Breast epithelium (tissue), 3 donors: ENCODE data around the gene KCNH1.

Experiments used
- CTCF ChIP-seq, 3 donors: fragments of 450-650 bp; IDR thresholded peaks; one replicate each; pipeline ENCODE4 v1.5.1; 2016 to 2017; ENCODE audit warnings: antibody characterized with exemption in 3 of 3, mild to moderate bottlenecking in 3 of 3, moderate library complexity in 3 of 3
- POLR2A ChIP-seq: fragments of 450-650 bp; IDR thresholded peaks from one replicate; pipeline ENCODE4 v1.6.1; 2016; ENCODE audit warnings: antibody characterized with exemption, mild to moderate bottlenecking, moderate library complexity

DNA sequence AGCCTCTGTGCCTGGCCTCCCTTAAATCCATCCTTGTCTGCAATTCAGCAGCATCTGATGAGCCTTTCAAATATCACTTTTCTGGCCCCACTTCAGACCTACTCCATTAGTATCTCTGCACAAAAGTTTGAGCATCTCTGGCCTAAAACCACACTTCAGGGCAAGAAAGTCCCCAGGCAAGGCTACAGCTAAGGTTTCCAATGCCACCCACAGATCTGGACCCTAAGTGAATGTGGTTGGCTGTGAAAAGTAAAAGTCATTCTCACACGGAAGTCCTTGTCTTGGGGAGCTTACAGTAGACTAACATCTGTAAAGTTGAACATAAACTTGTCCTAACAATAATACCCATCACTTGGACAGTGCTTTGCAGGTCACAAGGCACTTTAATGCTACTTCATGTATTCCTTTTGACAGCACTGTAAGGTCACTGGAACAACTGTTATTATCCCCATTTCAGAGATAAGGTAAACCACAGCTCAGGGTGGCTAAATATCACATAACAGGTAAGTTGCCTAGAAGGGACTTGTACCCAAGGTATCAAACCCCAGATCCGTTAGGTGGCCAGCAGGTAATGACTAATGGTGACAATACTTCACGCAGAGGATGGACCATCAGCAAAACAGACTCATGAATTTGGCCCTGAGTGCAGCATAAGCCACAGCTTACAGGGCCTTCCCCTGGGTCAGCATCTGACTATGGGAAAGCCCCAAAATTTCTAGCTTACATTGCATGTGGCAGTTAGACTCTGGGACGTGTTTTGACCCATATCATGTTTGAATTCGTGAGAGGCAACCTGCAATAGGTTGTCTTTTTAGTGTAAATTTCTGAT is 449.3 kb downstream of the KCNH1 start:
- TF ChIP-seq CTCF (IDR thresholded peaks at IDR 0.05) = no peak
- no peak for TF ChIP-seq POLR2A
